GM21526 (cell line): ENCODE results near the gene CD58.

Experiments
- ATAC-seq: cut with Tn5 transposase; IDR thresholded peaks from one replicate; pipeline ENCODE4 v1.9.1; 2021; ENCODE audit warnings: moderate library complexity; ENCODE audit not compliant: unreplicated experiment, low FRiP score

The CD58 gene

GRCh38 chr1:116477429-116477828, 93.4 kb downstream of the CD58 start:
- ATAC-seq, result no peak

GRCh38 chr1:116476321-116476720, 94.5 kb downstream of the CD58 start:
- no peak for ATAC-seq

- no peak for ATAC-seq
Measured at GRCh38 chr1:116475850-116476218, 95.0 kb downstream of the CD58 start.

GRCh38 chr1:116474921-116475849, 95.6 kb downstream of the CD58 start:
- no peak for ATAC-seq

- ATAC-seq, result no peak
Measured at GRCh38 chr1:116472431-116472961, 98.3 kb downstream of the CD58 start.

GRCh38 chr1:116471241-116471640, 99.6 kb downstream of the CD58 start:
- no peak for ATAC-seq

- no peak for ATAC-seq
Measured at GRCh38 chr1:116470671-116471070, 100.2 kb downstream of the CD58 start.

GRCh38 chr1:116466810-116467557, 103.8 kb downstream of the CD58 start:
- ATAC-seq, result no peak

GRCh38 chr1:116465845-116466685, 104.8 kb downstream of the CD58 start:
- no peak for ATAC-seq

GRCh38 chr1:116465477-116465844, 105.4 kb downstream of the CD58 start:
- ATAC-seq, result no peak
